Right lobe of liver (tissue), 6 donors: ENCODE data around the gene DLG2. TPM values are rescaled to one million over a fixed set of nuclear protein-coding genes. Genes with fewer than 3 reads are reported as not detected.

Experiments
- ATAC-seq, 4 donors: fragments of 200-7000 bp; cut with Tn5 transposase; one replicate each; pipeline ENCODE4 v1.9.1; 2020; ENCODE audit warnings: mild to moderate bottlenecking in 4 of 4, moderate library complexity in 4 of 4
- DNase-seq, 3 donors: peaks; one replicate each; pipeline ENCODE4 v3.0.0-alpha.2; 2020
- H3K27ac ChIP-seq, 3 donors: fragments of 200-600 bp; one replicate each; pipeline ENCODE4 v1.8.0; 2022
- H3K27me3 ChIP-seq, 2 donors: fragments of 200-600 bp; one replicate each; pipeline ENCODE4 v1.8.0; 2022
- H3K36me3 ChIP-seq, 4 donors: fragments of 200-600 bp; sonication (generic) in 1 of 4; one replicate each; pipeline versions ENCODE4 v1.5.1 to v1.8.0; 2017 to 2022; ENCODE audit warnings: control low read depth in 1 of 4
- H3K4me1 ChIP-seq, 4 donors: fragments of 200-600 bp; sonication (generic) in 1 of 4; one replicate each; pipeline versions ENCODE4 v1.5.1 to v1.8.0; 2017 to 2022; ENCODE audit warnings: control low read depth in 1 of 4
- H3K4me3 ChIP-seq, 3 donors: fragments of 200-600 bp; one replicate each; pipeline ENCODE4 v1.8.0; 2022
- H3K9me3 ChIP-seq, 4 donors: fragments of 200-600 bp; sonication (generic) in 1 of 4; one replicate each; pipeline versions ENCODE4 v1.5.1 to v1.8.0; 2017 to 2022; ENCODE audit warnings: control low read depth in 1 of 4
- CTCF ChIP-seq, 4 donors: fragments of 200-600 bp in 3 of 4; fragments of 450-650 bp in 1 of 4; IDR thresholded peaks; one replicate each; pipeline versions ENCODE4 v1.5.1 to v1.8.0; 2016 to 2022; ENCODE audit warnings: antibody characterized with exemption in 4 of 4, mild to moderate bottlenecking in 2 of 4
- POLR2A ChIP-seq: fragments of 450-650 bp; IDR thresholded peaks from one replicate; pipeline ENCODE4 v1.6.1; 2017; ENCODE audit warnings: antibody characterized with exemption, mild to moderate bottlenecking
- WGBS: methylation state at CpG from one replicate; pipeline ENCODE4 v1.1.6; 2018; ENCODE audit warnings: low coverage, low lambda C conversion rate; ENCODE audit not compliant: insufficient coverage; ENCODE audit errors: missing lambda C conversion rate; 5-methylcytosine and 5-hydroxymethylcytosine counted together
- intact Hi-C, 2 donors: fragments of 100-400 bp; cut with DNase I; formaldehyde crosslinking; loops; one replicate each; pipeline versions ENCODE4 v1.11.2 to v1.14.1; 2022
- total RNA-seq, 6 experiments: library from RNA; depleted of rRNA in 2 of 6; stranded (reverse); fragments of >200 nt in 2 of 6; fragmentation: NEBNext Ultra II Directional in 3 of 6; extraction: Animal tissue kit (Norgen Biotek cat#: 25700) in 3 of 6; gene quantifications; one replicate each; pipeline versions ENCODE4 v1.1.0 to v1.2.4, GENCODE V29; 2016 to 2023
- donor health status: DM: no; HTN: yes; CAD: no.
- donor health status: DM: no; HTN: no; CAD: no.
- donor health status: DM: no; HTN: no; CAD: no.
- donor health status: DM: no; HTN: yes; CAD: no.
- donor health status: DM: no; HTN: yes; CAD: no.

Gene DLG2
- total RNA-seq, 6 experiments from 2014 or later = 1.2 to 6.4 (median 2.5) TPM

DNA sequence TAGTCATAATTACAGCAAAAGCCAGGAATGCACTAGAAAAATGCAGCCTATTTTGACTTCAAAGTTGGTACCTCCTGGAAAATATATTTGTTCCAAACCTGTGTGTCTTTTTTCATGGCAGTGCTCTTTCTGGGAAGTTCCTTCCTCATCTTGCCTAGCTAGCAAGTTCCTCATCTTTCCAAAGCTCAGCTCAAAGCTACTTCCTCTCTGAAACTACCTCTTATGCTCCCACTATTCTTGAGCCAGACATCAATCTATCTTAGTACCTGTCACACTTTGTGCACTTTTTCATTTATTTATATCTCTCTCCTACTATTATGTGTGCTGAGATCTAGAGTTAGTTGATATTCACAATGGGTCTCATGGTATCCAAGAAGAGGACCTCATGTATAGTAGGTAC lies 2149.4 kb downstream of the DLG2 start:
- Histone ChIP-seq H3K4me1 (no peaks in the 10 kb centered on the region), H3K27ac (no peak overlapping the region), H3K9me3 (no peaks in the 10 kb centered on the region), H3K36me3 (no peaks in the 10 kb centered on the region), H3K4me3 (no peak overlapping the region), H3K27me3 (no peaks in the 10 kb centered on the region)
- intact Hi-C loops = no loop called here
- no peak for ATAC-seq
- no peak for DNase-seq
- no peak for TF ChIP-seq CTCF (IDR thresholded peaks at IDR 0.05)
- TF ChIP-seq POLR2A = no peak

DNA sequence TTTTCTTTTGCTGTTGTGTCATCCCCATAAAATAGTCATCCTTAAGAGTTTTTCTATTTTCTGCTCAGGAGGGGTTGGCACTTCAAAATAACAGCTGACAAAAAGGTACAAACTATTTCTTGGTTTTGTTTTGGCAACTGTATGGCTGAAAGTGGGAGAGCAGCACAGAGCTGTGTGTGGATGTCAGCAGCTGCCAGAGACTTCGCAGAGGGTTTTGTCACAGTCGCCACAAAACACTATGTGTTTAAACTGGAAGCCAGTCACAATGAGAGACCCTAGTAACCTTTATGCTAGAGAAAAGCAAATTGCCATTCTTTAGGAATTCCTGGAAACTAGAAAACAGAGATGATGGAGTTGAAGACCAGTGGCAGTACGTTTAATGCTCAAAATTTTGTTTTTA lies 2151.4 kb downstream of the DLG2 start:
- H3K4me3 ChIP-seq = no peak overlapping the region
- no peak for DNase-seq
- 80% methylated on average over 3 of the region's 3 CpGs for WGBS
- intact Hi-C loops = no loop called here
- H3K27me3 ChIP-seq = no peaks in the 10 kb centered on the region
- ATAC-seq = no peak
- no peak for TF ChIP-seq POLR2A
- no peak for TF ChIP-seq CTCF (IDR thresholded peaks at IDR 0.05)
- H3K9me3 ChIP-seq = no peaks in the 10 kb centered on the region
- H3K4me1 ChIP-seq = no peaks in the 10 kb centered on the region
- H3K27ac ChIP-seq = no peak overlapping the region
- no peaks in the 10 kb centered on the region for H3K36me3 ChIP-seq

- no peaks in the 10 kb centered on the region for H3K9me3 ChIP-seq
- 69% methylated on average over 3 of the region's 3 CpGs for WGBS
- DNase-seq (no peak), ATAC-seq (no peak)
- H3K4me1 ChIP-seq = no peaks in the 10 kb centered on the region
- no peak overlapping the region for H3K27ac ChIP-seq
- no peak overlapping the region for H3K4me3 ChIP-seq
- no peaks in the 10 kb centered on the region for H3K27me3 ChIP-seq
- intact Hi-C loops = no loop called here
- H3K36me3 ChIP-seq = no peaks in the 10 kb centered on the region
- TF ChIP-seq POLR2A = no peak
- TF ChIP-seq CTCF (IDR thresholded peaks at IDR 0.05) = no peak
These were observed 2153.4 kb downstream of the DLG2 start for GRCh38 chr11:83473743-83474142.

- H3K4me1 ChIP-seq = no peaks in the 10 kb centered on the region
- intact Hi-C loops = no loop called here
- DNase-seq (no peak), ATAC-seq (no peak)
- H3K4me3 ChIP-seq = no peak overlapping the region
- H3K27me3 ChIP-seq = no peaks in the 10 kb centered on the region
- no peaks in the 10 kb centered on the region for H3K36me3 ChIP-seq
- no peak for TF ChIP-seq POLR2A
- TF ChIP-seq CTCF (IDR thresholded peaks at IDR 0.05) = no peak
- H3K27ac ChIP-seq = no peak overlapping the region
- no peaks in the 10 kb centered on the region for H3K9me3 ChIP-seq
These were observed 2154.3 kb downstream of the DLG2 start for GRCh38 chr11:83472806-83473205.
